Natural killer cell (primary cell): ENCODE results near the gene CRADD. TPM values are rescaled to one million over a fixed set of nuclear protein-coding genes. Genes with fewer than 3 reads are reported as not detected.
A peak's percentile ranks its signal among the peaks of the same experiment; 100 is the strongest.

ENCODE experiments used
- ATAC-seq, 3 donors: fragments of 150-1000 bp in 2 of 3; fragments of 200-7000 bp in 1 of 3; cut with Tn5 transposase; 1 replicate in 1 of 3; 2 replicates in 2 of 3; pipeline ENCODE4 v1.10.0; 2021; ENCODE audit warnings: mild to moderate bottlenecking in 2 of 3, moderate library complexity in 2 of 3
- DNase-seq, 2 donors: peaks; one replicate each; pipeline versions ENCODE4 v3.0.0 to v3.0.0-alpha.2; 2013 to 2021; ENCODE audit warnings: mixed read lengths in 1 of 2
- H3K27ac ChIP-seq: one replicate; pipeline ENCODE4 v1.5.1; 2013; ENCODE audit warnings: mild to moderate bottlenecking, low read length
- H3K27me3 ChIP-seq: one replicate; pipeline ENCODE4 v1.6.1; 2013; ENCODE audit warnings: low read length; ENCODE audit not compliant: control insufficient read depth, insufficient read depth
- H3K36me3 ChIP-seq: one replicate; pipeline ENCODE4 v1.6.1; 2013; ENCODE audit warnings: low read length; ENCODE audit not compliant: control insufficient read depth, insufficient read depth
- H3K4me1 ChIP-seq: one replicate; pipeline ENCODE4 v1.6.1; 2013; ENCODE audit warnings: low read length; ENCODE audit not compliant: control insufficient read depth, insufficient read depth
- H3K4me3 ChIP-seq: one replicate; pipeline ENCODE4 v1.5.1; 2013; ENCODE audit warnings: low read length
- H3K9me3 ChIP-seq: one replicate; pipeline ENCODE4 v1.6.1; 2013; ENCODE audit warnings: low read length; ENCODE audit not compliant: control insufficient read depth, insufficient read depth
- H3K27ac Mint-ChIP-seq, 2 donors: one replicate each; pipeline ENCODE4 v1.8.0; 2022; ENCODE audit warnings: mild to moderate bottlenecking in 2 of 2, mixed read lengths in 2 of 2, moderate library complexity in 1 of 2
- H3K27me3 Mint-ChIP-seq, 2 donors: one replicate each; pipeline ENCODE4 v1.8.0; 2022; ENCODE audit warnings: low read depth in 2 of 2, mixed read lengths in 2 of 2
- H3K36me3 Mint-ChIP-seq: one replicate; pipeline ENCODE4 v1.8.0; 2022; ENCODE audit warnings: mixed read lengths
- H3K4me1 Mint-ChIP-seq, 2 donors: one replicate each; pipeline ENCODE4 v1.8.0; 2022; ENCODE audit warnings: mixed read lengths in 2 of 2
- H3K4me3 Mint-ChIP-seq: one replicate; pipeline ENCODE4 v1.8.0; 2022; ENCODE audit warnings: mild to moderate bottlenecking, moderate library complexity, mixed read lengths
- H3K9me3 Mint-ChIP-seq, 2 donors: one replicate each; pipeline ENCODE4 v1.8.0; 2022; ENCODE audit warnings: mixed read lengths in 2 of 2
- CTCF ChIP-seq: fragments of 200-600 bp; IDR thresholded peaks from one replicate; pipeline ENCODE4 v1.8.0; 2022; ENCODE audit warnings: antibody characterized with exemption
- WGBS: methylation state at CpG from one replicate; pipeline ENCODE4 v1.1.7; 2013; ENCODE audit warnings: missing lambda C conversion rate; ENCODE audit not compliant: insufficient coverage; 5-methylcytosine and 5-hydroxymethylcytosine counted together
- intact Hi-C: fragments of 100-400 bp; cut with micrococcal nuclease; formaldehyde crosslinking; loops from one replicate; pipeline ENCODE4 v1.14.2; 2022
- total RNA-seq, 4 donors: library from RNA; stranded (reverse); fragments of 120-200 nt in 1 of 4; gene quantifications; one replicate each; pipeline versions ENCODE4 v1.2.3 to v1.2.4, GENCODE V29; 2013 to 2022

The CRADD gene
- 10 to 100 TPM; 19.1 to 27.5 (median 26.4) TPM for total RNA-seq
- 25.3 TPM for total RNA-seq (2013)

- intact Hi-C loops, result loop anchor here (1.0 to 10.0 kb wide), 6 partner anchors 63 to 1537 kb away; partner anchors contain the start of genes EEA1, FGD6, MRPL42 and VEZT
Observed at GRCh38 chr12:93677195-93678064, at the start of gene CRADD. CRADD (plus strand) TSS chr12:93677375.

GRCh38 chr12:93632383-93632782 lies 44.8 kb upstream of the CRADD start:
- H3K36me3 ChIP-seq, result no peaks in the 10 kb centered on the region
- intact Hi-C loops, result no loop called here
- Mint-ChIP-seq H3K9me3 (peaks cover 0 to 2% of the 10 kb centered on the region in 2 donors), H3K36me3 (no peaks in the 10 kb centered on the region), H3K27me3 (peaks cover 8 to 16% of the 10 kb centered on the region in 2 donors), H3K4me1 (no peaks in the 10 kb centered on the region), H3K27ac (no peak overlapping the region), H3K4me3 (no peak overlapping the region)
- no peak for TF ChIP-seq CTCF
- ATAC-seq (no peak), DNase-seq (no peak)
- no peak overlapping the region for H3K4me3 ChIP-seq
- peaks cover 2% of the 10 kb centered on the region for H3K27me3 ChIP-seq
- H3K4me1 ChIP-seq, result no peaks in the 10 kb centered on the region
- H3K27ac ChIP-seq, result no peak overlapping the region
- no peaks in the 10 kb centered on the region for H3K9me3 ChIP-seq
- WGBS, result 91% methylated on average over 1 of the region's 1 CpG

More at GRCh38 chr12:93677195-93678064, at the start of gene CRADD:
- Mint-ChIP-seq H3K9me3 (no peaks in the 10 kb centered on the region), H3K4me3 (peak within 1 kb of the TSS; percentile 97), H3K27ac (peak within 1 kb of the TSS; percentile 99 to 100), H3K36me3 (no peaks in the 10 kb centered on the region), H3K27me3 (no peaks in the 10 kb centered on the region), H3K4me1 (peaks cover 33 to 46% of the 10 kb centered on the region in 2 donors)
- WGBS, result 0% methylated on average over 37 of the region's 41 CpGs
- peak within 1 kb of the TSS; percentile 90 for H3K4me3 ChIP-seq
- no peaks in the 10 kb centered on the region for H3K27me3 ChIP-seq
- ATAC-seq (peak; percentile 91 to 98 (median 93)), DNase-seq (peak; percentile 80 to 99)
- H3K27ac ChIP-seq, result peak within 1 kb of the TSS; percentile 98
- H3K36me3 ChIP-seq, result no peaks in the 10 kb centered on the region
- no peaks in the 10 kb centered on the region for H3K9me3 ChIP-seq
- peaks cover 12% of the 10 kb centered on the region for H3K4me1 ChIP-seq
- TF ChIP-seq CTCF, result no peak

DNA sequence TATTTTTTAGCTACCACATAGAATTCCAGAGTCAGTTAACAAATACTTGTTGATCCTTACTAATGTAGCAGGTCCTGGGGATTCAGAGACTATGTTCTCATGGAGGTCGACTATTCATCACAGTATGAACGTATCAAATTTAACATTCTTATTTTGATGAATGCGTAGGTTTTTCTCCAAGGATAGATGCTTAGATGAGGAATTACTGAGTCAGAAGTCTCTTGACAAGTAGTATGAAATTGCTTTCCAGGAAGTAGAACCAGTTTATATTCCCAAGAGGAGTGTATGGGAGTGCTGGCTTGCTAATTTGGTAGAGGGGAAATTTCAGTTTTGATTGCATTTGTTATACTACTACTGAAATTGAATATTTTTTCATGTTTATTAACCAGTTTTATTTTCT lies 42.8 kb upstream of the CRADD start:
- H3K4me3 ChIP-seq, result no peak overlapping the region
- Mint-ChIP-seq H3K27ac (no peak overlapping the region), H3K36me3 (no peaks in the 10 kb centered on the region), H3K4me3 (no peak overlapping the region), H3K9me3 (peaks cover 0 to 2% of the 10 kb centered on the region in 2 donors), H3K27me3 (peaks cover 19 to 36% of the 10 kb centered on the region in 2 donors), H3K4me1 (no peaks in the 10 kb centered on the region)
- H3K27me3 ChIP-seq, result peaks cover 2% of the 10 kb centered on the region
- intact Hi-C loops, result no loop called here
- no peak for TF ChIP-seq CTCF
- H3K36me3 ChIP-seq, result no peaks in the 10 kb centered on the region
- H3K9me3 ChIP-seq, result no peaks in the 10 kb centered on the region
- no peak overlapping the region for H3K27ac ChIP-seq
- no peaks in the 10 kb centered on the region for H3K4me1 ChIP-seq
- 88% methylated on average over 3 of the region's 3 CpGs for WGBS
- DNase-seq, result no peak
- ATAC-seq, result no peak
